NCI-H1417 (cell line): ENCODE measurements around the gene MEI4.
"Not testable (repeated sequence)": the region's sequence is repeated elsewhere in the genome, so short reads cannot be mapped to it uniquely, and the experiment has no call there.

Experiments
- DNase-seq, 3 experiments: peaks; one replicate each; lab custom pipeline; 2025; lab: John Stamatoyannopoulos, UW

Gene MEI4

DNA sequence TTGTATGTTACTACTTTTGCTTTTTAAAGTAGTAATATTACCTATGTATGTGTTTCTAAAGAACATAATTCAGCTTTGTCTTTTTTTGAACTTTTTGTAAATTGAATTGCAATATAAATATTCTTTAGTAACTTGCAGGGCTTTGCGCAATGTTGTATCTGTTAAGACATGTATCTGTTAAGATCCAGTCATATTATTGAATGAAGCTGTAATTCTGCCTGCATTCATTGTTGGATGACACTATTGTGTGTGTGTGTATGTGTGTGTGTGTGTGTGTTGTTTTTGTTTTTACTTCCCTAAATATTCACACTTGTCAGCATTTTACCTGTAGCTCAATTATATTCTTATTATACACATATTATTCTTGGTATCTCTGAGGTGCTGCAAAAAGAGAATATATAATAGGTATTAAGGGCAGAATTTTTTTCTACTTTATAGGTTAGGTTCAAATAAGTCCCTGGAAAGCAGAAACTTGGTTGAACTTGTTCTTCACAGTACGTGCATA is 164.0 kb downstream of the MEI4 start:
- DNase-seq = no peak

DNA sequence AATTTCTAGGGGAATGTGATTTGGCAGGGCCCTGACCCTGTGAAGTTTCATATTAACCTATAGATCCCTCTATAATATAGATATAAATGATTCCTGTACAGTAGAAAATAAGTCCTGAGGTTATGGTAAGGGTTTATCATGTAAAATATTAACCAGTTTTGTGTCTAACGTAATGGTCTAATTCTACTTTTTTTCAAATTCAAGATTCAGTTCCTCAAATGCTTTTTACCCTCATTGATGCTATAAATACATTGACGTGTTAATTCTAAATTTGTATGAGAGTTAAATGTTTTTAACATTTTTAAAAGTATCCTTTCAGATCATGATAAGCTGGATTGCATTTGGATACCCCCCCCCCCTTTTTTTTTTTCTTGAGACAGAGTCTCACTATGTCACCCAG is 169.4 kb downstream of the MEI4 start:
- DNase-seq = no peak

DNA sequence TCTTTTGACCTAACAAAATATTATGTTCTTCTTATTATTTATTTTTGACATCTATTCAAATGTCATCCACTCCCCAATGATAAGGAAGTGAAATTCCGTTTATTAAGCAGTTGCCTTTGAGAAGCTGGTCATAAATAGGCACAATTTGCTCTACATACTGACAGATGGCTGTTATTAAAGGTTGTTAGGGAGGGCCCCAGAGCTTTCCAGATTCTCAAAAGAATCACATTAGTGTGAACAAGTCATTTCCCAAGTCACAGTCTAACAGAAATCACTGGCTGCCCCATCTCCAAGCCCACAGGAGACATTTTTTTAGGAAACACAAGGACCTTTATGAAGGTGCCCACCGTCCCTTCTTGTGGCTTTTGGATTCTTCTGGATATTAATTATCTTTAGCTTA is 172.4 kb downstream of the MEI4 start:
- no peak for DNase-seq

DNA sequence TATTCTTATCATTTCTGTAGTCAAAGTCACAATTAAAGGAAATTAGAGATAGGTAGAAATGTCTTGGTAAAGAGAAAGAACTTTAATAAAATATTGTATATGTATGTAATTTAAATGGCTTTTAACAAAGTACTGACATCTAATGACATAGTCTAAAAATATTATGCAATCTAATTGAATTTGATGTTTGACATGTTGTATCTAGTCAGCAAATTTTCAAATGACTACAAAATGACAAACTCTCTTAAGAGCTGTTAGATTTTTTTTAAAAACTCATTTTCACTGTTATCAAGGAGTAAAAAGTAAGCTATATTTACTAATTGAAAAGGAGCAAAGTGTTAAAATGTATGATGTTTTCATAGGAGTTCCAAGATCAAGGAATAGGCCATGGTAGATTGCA is 176.9 kb downstream of the MEI4 start:
- no peak for DNase-seq

DNA sequence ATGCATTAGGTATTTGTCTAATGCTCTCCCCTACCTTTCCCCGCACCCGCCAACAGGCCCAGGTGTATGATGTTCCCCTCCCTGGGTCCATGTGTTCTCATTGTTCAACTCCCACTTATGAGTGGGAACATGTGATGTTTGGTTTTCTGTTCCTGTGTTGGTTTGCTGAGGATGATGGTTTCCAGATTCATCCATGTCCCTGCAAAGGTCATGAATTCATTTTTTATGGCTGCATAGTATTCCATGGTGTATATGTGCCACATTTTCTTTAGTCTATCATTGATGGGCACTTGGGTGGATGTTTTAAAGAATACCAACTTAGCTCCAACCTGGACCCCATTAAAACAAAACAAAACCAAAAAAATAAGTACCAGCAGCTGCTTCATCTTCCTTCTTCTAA is 180.9 kb downstream of the MEI4 start:
- DNase-seq = not testable (repeated sequence)

DNA sequence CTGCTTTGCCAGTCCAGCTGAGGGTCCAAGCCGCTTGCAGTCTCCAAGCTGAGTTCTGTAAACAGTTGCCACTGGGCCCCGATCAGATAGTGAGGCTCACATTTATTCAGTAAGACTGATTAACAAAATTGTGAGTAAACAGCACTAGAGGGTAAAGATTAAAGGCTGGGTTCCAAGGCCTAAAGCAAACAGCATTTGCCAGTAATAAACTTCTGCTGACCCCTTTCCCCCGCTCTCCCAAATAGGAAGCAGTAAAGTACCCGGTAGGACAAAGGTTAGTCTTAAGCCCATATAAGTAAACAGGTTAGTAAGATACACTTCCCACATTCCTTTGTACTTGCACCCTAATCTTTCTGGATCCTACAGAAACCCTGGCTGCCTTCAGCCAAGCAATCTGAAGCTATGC is 181.8 kb downstream of the MEI4 start:
- no peak for DNase-seq

DNA sequence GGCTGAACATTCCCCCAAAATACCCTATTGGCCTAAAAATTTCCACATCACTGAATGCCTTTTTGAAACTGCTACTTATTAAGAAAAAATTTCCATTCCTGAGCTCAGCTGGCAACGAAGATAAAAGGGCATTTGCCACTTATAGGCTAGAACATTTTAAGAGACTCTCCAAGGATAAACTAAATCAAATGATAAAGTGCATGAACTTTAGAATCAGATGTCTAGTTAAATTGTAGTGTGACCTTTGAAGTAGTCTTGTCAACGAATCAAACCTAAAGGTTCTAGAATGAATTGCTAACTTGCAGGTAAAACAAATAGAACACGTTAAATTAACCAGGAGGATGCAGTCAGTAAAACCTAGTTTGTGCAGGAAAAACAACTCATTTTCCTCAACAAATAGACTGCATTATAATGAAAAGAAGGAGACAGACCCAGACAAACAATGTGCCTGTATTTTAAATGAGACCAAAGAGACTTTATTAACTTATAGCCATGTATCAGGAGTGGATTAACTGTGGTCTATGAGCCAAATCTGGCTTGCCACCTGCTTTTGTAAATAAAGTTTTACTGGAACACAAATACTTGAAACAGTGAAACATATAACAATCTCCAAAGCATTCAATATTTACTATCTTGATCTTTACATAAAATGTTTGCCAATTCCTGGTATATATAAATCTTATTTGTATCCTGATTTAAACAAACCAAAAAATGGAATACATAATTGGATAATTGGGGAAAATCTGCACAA is 184.4 kb downstream of the MEI4 start:
- DNase-seq = no peak

DNA sequence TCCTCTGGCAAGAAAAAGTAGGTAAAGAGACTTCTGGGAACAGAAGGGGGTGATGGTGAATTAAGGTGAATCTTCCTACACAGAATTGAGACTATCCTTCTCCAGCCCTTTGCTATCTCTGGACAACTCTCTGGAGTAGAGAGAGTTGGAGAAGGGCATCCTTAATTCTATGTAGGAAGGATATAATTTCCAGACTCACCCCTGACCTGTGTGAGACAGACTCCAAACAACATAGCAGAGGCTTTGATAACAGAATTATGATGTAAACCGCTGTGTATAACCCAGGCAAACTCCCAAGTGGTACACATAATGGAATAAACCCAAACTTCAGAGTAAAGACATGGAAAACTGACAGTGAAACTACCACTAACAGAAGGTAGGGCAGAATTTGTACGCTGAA is 186.5 kb downstream of the MEI4 start:
- DNase-seq = no peak

DNA sequence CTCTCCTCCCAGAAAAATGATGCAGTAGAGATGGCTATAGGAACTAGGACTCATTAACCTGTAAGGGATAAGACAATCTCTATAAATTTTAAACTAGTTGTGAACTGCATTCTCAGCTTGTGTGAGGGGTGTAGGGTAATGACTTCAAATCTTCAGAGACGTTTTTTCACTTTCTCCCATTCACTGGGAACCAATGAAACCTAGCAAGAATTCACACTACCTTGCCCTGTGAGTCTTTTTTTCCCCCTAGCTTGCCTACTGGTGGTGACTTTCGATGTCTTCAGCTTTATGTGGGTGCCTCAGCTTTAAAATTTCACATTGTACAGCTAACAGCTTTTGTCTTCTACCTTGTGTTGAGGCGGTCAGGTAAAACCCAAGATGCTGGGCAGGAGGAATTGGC is 192.0 kb downstream of the MEI4 start:
- DNase-seq = no peak

DNA sequence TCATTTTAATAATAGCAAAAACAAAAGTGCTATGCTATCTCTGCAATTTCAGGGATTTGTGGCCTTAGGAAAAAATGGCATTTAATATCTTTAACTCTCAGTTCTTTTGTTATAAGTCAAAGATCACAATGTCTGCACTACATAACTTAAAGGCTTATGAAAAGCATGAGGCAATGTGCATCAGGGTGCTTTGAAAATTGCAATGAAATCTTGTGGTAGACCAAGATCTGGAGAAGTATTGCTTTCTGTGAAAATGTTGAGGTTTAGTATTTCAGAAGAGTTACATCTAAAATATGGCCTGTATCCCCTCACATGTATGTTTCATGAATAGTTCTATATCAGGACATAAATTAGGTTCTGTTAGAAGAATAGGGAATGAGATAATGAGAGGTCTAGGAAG is 200.6 kb downstream of the MEI4 start:
- no peak for DNase-seq

DNA sequence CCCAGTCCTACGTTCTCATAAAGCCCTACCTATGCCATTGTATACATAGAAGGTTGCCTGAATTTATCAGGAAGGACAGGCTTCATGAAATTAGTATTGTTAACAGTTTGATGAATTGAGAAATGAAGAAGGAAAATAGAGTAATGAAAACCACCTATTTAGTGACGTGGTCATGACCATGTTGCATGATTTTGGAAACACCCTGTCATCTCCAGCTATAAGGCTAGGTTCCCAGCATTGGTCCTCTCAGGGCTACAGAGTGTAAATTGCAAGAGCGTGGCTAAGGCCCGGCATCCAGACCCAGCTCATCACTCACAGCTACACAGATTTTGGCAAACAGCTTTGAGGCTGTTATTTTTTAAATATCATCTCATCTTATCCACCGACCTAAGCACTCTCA is 203.6 kb downstream of the MEI4 start:
- no peak for DNase-seq

DNA sequence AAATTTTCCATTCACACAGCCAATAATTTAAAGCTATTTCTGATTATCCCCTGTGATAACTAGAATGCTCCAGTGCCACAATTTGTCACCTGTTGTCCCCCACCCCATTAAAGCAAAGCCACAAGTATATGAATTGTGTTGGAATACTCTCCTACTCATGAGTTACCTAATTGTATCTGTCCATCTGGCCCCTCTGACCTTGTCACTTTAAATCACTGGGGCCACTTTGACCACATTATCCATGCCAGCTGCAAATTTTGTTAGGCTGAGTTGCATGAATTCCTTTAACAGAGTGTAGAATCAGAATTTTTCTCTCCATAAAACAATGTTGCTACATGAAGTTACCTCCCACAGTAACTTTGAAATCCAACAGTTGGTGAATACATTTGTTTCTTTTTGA is 204.6 kb downstream of the MEI4 start:
- no peak for DNase-seq

DNA sequence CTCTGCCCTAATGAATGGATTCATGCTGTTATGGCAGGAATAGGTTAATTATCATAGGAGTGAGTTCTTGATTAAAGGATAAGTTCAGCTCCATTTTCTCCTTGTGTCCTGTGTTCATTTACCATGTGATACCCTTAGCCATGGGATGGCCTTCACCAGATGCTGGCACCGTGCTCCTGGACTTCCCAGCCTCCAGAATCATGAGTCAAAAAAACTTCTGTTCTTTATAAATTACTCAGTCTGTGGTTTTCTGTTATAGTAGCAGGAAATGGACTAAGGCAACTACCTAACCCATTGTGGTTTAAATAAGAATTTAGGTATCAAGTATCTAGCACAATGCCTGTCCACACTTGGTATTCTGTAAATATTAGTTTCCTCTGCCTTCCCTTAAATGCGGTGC is 223.5 kb downstream of the MEI4 start:
- DNase-seq = no peak

DNA sequence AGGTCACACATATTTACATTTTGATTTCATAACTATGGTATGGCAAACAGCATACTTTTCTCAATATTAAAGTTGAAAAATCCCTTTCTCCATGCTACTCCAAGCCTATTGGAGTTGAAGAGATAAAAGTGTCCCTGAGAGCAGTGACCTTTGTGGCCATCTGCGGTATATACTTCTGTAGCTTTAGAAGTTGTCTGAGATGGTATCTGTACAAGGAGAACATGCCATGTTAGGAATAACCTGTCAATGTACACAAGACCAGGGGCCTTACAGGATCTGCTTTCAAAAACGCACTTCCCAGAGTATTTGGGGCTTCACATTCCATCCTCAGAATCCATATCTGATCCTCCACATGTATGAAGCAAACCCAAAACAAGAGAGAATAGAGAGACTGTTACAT is 226.7 kb downstream of the MEI4 start:
- no peak for DNase-seq

DNA sequence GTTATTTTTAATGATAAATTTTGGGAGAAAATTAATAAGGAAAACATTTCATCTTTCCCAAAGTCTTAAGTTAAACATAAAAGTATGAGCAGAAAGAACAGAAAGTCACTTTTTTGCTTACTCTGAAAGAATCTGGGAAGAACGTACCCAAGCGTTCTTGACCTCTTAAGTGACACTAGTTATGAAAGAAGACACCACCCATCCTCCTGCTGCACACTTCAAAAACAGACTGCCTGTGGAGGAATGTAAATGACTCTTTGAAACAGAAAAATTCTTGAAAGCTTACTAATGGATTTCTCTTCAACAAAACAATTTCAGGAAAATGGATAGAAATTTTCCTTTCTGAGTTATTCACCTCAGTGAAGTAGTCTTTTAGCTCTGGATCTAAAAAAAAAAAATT is 227.7 kb downstream of the MEI4 start:
- DNase-seq = no peak

DNA sequence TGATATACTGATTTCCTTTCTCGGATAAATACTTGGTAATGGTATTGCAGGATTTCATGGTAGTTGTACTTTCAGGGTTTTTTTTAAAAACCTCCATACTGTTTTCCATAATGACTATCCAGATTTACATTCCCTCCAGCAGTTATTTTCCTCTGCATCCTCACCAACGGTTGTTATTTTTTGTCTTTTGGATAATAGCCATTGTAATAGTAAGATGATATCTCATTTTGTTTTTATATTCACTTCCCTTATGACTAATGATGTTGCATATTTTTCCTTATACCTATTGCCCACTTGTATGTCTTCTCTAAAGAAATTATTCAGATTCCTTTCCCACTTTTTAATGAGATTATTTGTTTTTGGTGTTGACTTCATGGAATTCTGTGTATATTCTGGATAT is 231.0 kb downstream of the MEI4 start:
- no peak for DNase-seq

DNA sequence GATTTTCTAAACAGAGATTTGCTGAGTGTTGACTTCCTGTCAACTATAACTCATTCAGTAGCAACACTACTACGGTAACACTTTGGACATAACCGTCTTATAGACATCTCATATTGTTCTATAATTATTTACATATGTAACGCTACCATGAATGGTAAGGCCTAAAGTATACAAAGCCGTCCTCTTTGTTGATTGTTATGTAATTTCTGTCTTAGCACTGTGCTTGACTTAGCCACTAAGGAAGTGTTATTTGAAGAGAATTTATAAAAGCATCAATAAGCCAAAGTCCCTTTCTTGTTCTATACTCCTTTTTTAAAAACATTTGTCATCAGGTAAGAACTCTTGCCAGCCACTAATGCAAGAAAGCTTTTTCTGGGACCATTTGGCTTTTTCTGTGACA is 240.6 kb downstream of the MEI4 start:
- no peak for DNase-seq

DNA sequence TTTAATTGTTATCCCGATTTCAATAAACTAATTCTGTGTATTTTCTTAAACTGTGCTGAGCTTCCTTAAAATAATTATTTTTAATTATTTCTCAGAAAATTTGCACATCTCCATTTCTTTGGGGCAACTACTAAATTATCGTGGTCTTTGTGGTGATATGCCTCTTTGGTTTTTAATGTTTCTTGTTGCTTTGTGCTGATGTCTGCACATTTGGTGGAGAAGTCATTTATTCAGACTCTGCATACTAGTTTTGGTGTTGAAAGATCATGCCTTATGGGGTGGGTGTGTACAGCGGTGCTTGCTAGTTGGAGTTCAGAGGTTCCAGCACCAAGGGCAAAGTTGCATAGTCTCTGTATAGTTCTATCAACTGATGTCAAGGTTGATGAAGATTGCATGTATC is 253.2 kb downstream of the MEI4 start:
- DNase-seq = no peak

DNA sequence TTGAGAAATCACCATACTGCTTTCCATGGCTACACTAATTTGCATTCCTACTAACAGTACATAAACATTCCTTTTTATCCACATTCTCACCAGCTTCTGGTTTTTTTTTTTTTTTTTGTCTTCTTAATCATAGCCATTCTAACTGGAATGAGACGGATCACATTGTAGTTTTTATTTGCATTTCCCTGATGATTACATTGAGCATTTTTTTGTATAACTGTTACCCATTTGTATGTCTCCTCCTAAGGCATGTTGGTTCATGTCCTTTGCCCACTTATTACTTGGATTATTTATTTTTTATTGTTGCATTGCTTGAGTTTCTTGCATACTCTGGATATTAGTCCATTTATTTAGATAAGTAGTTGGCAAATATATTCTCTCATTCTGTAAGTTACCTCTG is 258.0 kb downstream of the MEI4 start:
- DNase-seq = no peak

DNA sequence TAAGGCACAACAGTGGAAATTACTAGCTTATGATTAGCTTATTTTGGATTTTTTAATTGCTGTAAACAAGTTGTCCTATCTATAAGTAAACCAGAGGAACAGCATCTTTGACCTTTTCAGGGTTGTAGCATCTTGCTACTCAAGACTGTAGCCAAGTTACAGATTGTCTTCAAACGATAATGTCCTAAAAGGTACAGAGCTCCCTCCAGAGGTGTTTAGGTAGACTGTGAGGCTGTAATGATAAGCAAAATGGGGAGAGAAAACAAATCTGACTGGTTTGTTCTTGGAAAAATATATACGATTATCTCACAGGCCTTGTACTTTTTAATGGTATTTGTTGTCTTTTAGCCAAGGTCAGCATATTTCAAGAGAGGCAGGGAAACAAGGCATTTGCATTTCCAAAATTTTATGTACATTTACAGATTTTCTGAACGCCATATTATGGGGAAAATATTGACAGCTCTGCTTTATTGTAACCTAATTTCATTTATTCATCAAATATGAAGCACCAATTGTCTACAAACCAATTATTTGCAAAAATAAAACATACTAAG is 273.4 kb downstream of the MEI4 start:
- peak in 1 of 3 experiments; percentile 14 for DNase-seq

DNA sequence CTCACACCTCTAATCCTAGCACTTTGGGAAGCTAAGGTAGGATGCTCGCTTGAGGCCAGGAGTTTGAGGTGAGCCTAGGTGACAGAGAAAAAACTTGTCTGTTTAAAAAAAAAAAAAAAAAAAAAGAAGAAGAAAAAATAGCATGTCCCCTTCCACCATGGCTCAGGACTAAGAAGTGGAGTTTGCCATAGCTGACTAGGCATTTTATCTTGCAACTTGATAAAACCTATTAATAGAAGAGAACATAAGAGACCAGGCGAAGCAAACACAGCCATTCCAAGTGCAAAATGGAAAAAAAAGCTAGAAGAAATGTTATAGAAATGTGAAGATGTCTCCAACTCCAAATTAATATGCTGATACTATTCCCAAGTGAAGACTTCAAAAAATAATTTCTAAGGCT is 277.5 kb downstream of the MEI4 start:
- DNase-seq = no peak

DNA sequence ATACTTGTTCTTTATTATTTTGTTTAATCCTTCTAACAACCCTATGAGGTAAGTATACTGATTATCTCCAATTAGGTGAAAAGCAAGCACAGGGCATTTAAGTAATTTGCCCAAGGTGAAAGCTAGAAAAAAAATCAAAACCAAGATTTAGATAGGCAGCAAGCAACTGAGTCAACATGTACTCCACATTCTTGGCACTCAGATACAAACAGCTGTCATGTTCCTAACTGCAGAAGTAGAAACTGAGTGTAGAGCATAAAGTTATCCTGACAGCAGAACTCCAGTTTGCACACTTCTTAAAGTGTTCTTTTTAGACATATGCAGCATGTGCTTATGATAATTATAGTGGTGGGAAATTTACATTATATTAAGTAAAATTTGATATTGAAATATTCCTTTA is 278.1 kb downstream of the MEI4 start:
- no peak for DNase-seq

DNA sequence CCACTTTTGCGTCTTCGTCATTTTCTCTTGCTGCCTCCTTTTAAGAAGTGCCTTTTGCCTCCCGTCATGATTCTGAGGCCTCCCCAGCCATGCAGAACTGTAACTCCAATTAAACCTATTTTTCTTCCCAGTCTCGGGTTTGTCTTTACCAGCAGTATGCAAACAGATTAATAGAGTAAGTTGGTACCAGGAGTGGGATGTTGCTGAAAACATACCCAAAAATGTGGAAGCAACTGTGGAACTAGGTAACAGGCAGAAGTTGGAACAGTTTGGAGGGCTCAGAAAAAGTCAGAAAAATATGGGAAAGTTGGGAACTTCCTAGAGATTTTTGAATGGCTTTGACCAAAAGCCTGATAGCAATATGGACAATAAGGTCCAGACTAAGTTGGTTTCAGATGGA is 309.2 kb downstream of the MEI4 start:
- no peak for DNase-seq

DNA sequence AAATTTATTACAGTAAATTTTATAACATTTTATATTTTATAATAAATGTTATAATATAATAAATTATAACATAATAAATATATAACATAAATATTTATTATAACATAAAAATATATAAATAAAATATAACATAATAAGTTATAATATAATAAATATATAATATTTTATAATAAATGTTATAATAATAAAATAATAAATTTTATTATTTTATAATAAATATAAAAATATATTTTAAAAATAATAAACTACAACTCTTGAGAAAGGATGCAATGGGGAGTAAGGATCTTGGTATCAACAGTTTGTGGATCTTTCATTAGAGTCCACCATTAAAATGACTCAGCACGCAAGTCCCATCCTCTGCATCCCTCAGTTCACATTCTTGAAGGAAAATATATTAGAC is 312.6 kb downstream of the MEI4 start:
- DNase-seq = no peak
